Measurements from ENCODE around the gene FOXN3.

DNA sequence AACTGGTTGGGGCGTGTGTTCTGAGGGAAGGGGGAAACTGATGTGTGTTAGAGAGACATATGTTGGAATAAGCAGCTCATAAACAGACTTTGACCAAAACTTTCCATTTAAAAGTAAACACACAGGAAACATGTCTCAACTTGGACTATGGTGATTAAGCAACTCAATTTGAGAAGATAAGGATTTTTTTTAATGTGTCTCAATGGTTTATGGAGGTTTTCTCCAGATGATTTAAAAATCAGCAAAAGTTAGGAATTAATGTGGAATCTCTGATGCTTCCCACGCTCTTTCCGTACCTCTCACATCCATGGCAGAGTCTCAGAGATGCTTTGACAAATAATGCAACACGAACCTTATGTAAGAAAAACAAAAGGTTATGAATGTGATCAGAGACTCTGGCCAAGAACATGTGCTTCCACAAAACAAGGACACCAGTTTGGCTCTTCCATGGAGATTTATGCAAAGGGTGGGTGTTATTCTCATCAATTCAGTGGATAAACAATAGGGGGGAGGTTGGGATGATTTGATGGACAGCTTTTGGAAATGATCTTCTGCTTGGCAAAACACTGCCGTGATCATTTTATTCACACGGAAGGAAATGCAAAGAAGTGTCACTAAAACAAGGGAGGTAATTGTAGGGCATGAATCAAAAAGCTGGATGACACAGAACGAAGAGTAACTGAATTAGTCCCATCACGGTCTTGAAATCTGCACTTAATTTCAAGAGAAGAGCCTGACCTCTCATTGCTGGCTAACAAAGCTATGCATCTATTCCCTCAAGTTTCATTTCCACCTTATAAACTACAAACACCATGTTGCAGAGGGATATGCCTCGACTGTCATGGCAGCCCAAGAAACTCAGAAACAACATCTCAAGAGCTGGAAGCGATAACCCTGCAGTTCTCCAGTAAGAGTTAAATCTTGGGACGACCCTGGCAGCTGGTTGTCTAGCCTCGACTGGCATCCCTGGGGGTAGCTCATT lies 76.5 kb downstream of the FOXN3 start:
- TF ChIP-seq, protein P1, sequence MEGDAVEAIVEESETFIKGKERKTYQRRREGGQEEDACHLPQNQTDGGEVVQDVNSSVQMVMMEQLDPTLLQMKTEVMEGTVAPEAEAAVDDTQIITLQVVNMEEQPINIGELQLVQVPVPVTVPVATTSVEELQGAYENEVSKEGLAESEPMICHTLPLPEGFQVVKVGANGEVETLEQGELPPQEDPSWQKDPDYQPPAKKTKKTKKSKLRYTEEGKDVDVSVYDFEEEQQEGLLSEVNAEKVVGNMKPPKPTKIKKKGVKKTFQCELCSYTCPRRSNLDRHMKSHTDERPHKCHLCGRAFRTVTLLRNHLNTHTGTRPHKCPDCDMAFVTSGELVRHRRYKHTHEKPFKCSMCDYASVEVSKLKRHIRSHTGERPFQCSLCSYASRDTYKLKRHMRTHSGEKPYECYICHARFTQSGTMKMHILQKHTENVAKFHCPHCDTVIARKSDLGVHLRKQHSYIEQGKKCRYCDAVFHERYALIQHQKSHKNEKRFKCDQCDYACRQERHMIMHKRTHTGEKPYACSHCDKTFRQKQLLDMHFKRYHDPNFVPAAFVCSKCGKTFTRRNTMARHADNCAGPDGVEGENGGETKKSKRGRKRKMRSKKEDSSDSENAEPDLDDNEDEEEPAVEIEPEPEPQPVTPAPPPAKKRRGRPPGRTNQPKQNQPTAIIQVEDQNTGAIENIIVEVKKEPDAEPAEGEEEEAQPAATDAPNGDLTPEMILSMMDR (IDR thresholded peaks at IDR 0.05): no peak
- TF ChIP-seq ZFX (IDR thresholded peaks at IDR 0.05; ENCODE audit: borderline replicate concordance): no peak

Measured in 22Rv1 (cell line).